Suppressor macrophage treated with lipopolysaccharide for 4 hours (primary cell): ENCODE data around the gene KLRD1.
A peak's percentile ranks its signal among the peaks of the same experiment; 100 is the strongest.
"Not testable (repeated sequence)": the region's sequence is repeated elsewhere in the genome, so short reads cannot be mapped to it uniquely, and the experiment has no call there.

Experiments
- DNase-seq: peaks from one replicate; pipeline ENCODE4 v3.0.0-alpha.2; 2020

KLRD1 gene

GRCh38 chr12:10339053-10339840 lies 31.6 kb downstream of the KLRD1 start:
- no peak for DNase-seq

- DNase-seq, result not testable (repeated sequence)
These were observed 33.3 kb downstream of the KLRD1 start for GRCh38 chr12:10340946-10341345.

- no peak for DNase-seq
These were observed 34.3 kb downstream of the KLRD1 start for GRCh38 chr12:10341892-10342509.

- not testable (repeated sequence) for DNase-seq
These were observed 43.8 kb downstream of the KLRD1 start for GRCh38 chr12:10351457-10351856.

- no peak for DNase-seq
These were observed 46.4 kb downstream of the KLRD1 start for GRCh38 chr12:10354071-10354470.

GRCh38 chr12:10354502-10354901 lies 46.8 kb downstream of the KLRD1 start:
- no peak for DNase-seq

GRCh38 chr12:10358131-10358530 lies 50.5 kb downstream of the KLRD1 start:
- DNase-seq, result no peak

GRCh38 chr12:10358969-10359368 lies 51.3 kb downstream of the KLRD1 start:
- DNase-seq, result no peak

GRCh38 chr12:10361084-10361483 lies 53.4 kb downstream of the KLRD1 start:
- DNase-seq, result no peak

- no peak for DNase-seq
These were observed 54.0 kb downstream of the KLRD1 start for GRCh38 chr12:10361622-10362021.

- no peak for DNase-seq
These were observed 54.7 kb downstream of the KLRD1 start for GRCh38 chr12:10362325-10362724.

- no peak for DNase-seq
These were observed 55.4 kb downstream of the KLRD1 start for GRCh38 chr12:10362828-10363657.

GRCh38 chr12:10363658-10363913 lies 55.9 kb downstream of the KLRD1 start:
- no peak for DNase-seq

- peak; percentile 61 for DNase-seq
These were observed 56.5 kb downstream of the KLRD1 start for GRCh38 chr12:10363914-10364814.

- DNase-seq, result peak; percentile 86
These were observed 57.3 kb downstream of the KLRD1 start for GRCh38 chr12:10364815-10365622.

GRCh38 chr12:10365696-10366405 lies 58.2 kb downstream of the KLRD1 start:
- peak; percentile 19 for DNase-seq

GRCh38 chr12:10366875-10367274 lies 59.2 kb downstream of the KLRD1 start:
- DNase-seq, result no peak

GRCh38 chr12:10367714-10368113 lies 60.0 kb downstream of the KLRD1 start:
- not testable (repeated sequence) for DNase-seq

- no peak for DNase-seq
These were observed 60.8 kb downstream of the KLRD1 start for GRCh38 chr12:10368206-10369171.
